Activated CD4-positive, alpha-beta T cell treated with anti-CD3 and anti-CD28 coated beads for 24 hours (primary cell): ENCODE data around the gene HOXC11.

Experiments used
- DNase-seq, 2 donors: peaks; one replicate each; pipeline ENCODE4 v3.0.0-alpha.2; 2020; ENCODE audit warnings: low read depth in 2 of 2

Gene HOXC11

GRCh38 chr12:54021432-54022013, 48.6 kb downstream of the HOXC11 start:
- DNase-seq, result no peak

GRCh38 chr12:54022960-54023884, 50.3 kb downstream of the HOXC11 start:
- no peak for DNase-seq

- DNase-seq, result no peak
These were observed 51.2 kb downstream of the HOXC11 start for GRCh38 chr12:54024127-54024526.

- no peak for DNase-seq
These were observed 51.8 kb downstream of the HOXC11 start for GRCh38 chr12:54024581-54025305.

- no peak for DNase-seq
These were observed 52.8 kb downstream of the HOXC11 start for GRCh38 chr12:54025499-54026405.

- DNase-seq, result no peak
These were observed 53.9 kb downstream of the HOXC11 start for GRCh38 chr12:54026640-54027441.
